ENCODE data around the gene L1CAM.

The L1CAM gene

GRCh38 chrX:153876112-153876491 lies 9.9 kb downstream of the L1CAM start:
- no peak for TF ChIP-seq Cebpa-rat (IDR thresholded peaks at IDR 0.05)
- Histone ChIP-seq H3K4me2 (no peak overlapping the region), H3K4me1 (peaks cover 36 to 48% (median 46%) of the 10 kb centered on the region in 10 experiments), H3K4me3 (no peak overlapping the region), H4K20me1 (peaks cover 11 to 77% (median 50%) of the 10 kb centered on the region in 11 experiments; a peak in 17 of 22 replicates), H3K27ac (no peak overlapping the region), H3K36me3 (peaks cover 0 to 6% (median 0%) of the 10 kb centered on the region in 11 experiments; a peak in 1 of 22 replicates), H3K9me3 (replicated peaks in 1 of 11) (no peaks in the 10 kb centered on the region), H3K9ac (no peak overlapping the region), H3K27me3 (peaks cover 53 to 76% (median 71%) of the 10 kb centered on the region in 11 experiments)

- Histone ChIP-seq H3K4me3 (no peak overlapping the region), H3K36me3 (peaks cover 0 to 9% (median 0%) of the 10 kb centered on the region in 11 experiments; a peak in 2 of 22 replicates), H3K4me2 (no peak overlapping the region), H3K27me3 (peaks cover 47 to 75% (median 66%) of the 10 kb centered on the region in 11 experiments), H4K20me1 (peaks cover 11 to 74% (median 47%) of the 10 kb centered on the region in 11 experiments; a peak in 17 of 22 replicates), H3K4me1 (peaks cover 31 to 43% (median 42%) of the 10 kb centered on the region in 10 experiments), H3K9me3 (replicated peaks in 1 of 11) (no peaks in the 10 kb centered on the region), H3K9ac (no peak overlapping the region), H3K27ac (no peak overlapping the region)
- TF ChIP-seq Cebpa-rat (IDR thresholded peaks at IDR 0.05): no peak
These were observed 10.4 kb downstream of the L1CAM start for GRCh38 chrX:153875391-153876111.

- no peak overlapping the region for H3K27ac ChIP-seq
- H3K36me3 ChIP-seq: peaks cover 0 to 16% (median 0%) of the 10 kb centered on the region in 11 experiments; a peak in 3 of 22 replicates
- no peak for TF ChIP-seq Cebpa-rat (IDR thresholded peaks at IDR 0.05)
- H3K9ac ChIP-seq: no peak overlapping the region
- peaks cover 11 to 74% (median 46%) of the 10 kb centered on the region in 11 experiments; a peak in 17 of 22 replicates for H4K20me1 ChIP-seq
- H3K4me2 ChIP-seq: no peak overlapping the region
- peaks cover 21 to 41% (median 33%) of the 10 kb centered on the region in 10 experiments for H3K4me1 ChIP-seq
- no peak overlapping the region for H3K4me3 ChIP-seq
- no peaks in the 10 kb centered on the region for H3K9me3 ChIP-seq (replicated peaks in 1 of 11)
- peaks cover 39 to 75% (median 65%) of the 10 kb centered on the region in 11 experiments for H3K27me3 ChIP-seq
These were observed 11.4 kb downstream of the L1CAM start for GRCh38 chrX:153874366-153875125.

- H3K4me1 ChIP-seq: peaks cover 17 to 36% (median 27%) of the 10 kb centered on the region in 10 experiments
- peaks cover 11 to 74% (median 46%) of the 10 kb centered on the region in 11 experiments; a peak in 17 of 22 replicates for H4K20me1 ChIP-seq
- H3K4me2 ChIP-seq: no peak overlapping the region
- H3K27me3 ChIP-seq: peaks cover 38 to 75% (median 65%) of the 10 kb centered on the region in 11 experiments
- no peaks in the 10 kb centered on the region for H3K9me3 ChIP-seq (replicated peaks in 1 of 11)
- no peak for TF ChIP-seq Cebpa-rat (IDR thresholded peaks at IDR 0.05)
- H3K9ac ChIP-seq: no peak overlapping the region
- peaks cover 0 to 21% (median 0%) of the 10 kb centered on the region in 11 experiments; a peak in 3 of 22 replicates for H3K36me3 ChIP-seq
- H3K4me3 ChIP-seq: no peak overlapping the region
- H3K27ac ChIP-seq: no peak overlapping the region
These were observed 11.9 kb downstream of the L1CAM start for GRCh38 chrX:153874085-153874365.

GRCh38 chrX:153873282-153874084 lies 12.5 kb downstream of the L1CAM start:
- H3K4me3 ChIP-seq: no peak overlapping the region
- H3K4me1 ChIP-seq: peaks cover 12 to 31% (median 22%) of the 10 kb centered on the region in 10 experiments
- no peaks in the 10 kb centered on the region for H3K9me3 ChIP-seq (replicated peaks in 1 of 11)
- no peak overlapping the region for H3K9ac ChIP-seq
- peaks cover 0 to 24% (median 0%) of the 10 kb centered on the region in 11 experiments; a peak in 3 of 22 replicates for H3K36me3 ChIP-seq
- no peak overlapping the region for H3K27ac ChIP-seq
- H4K20me1 ChIP-seq: peaks cover 11 to 74% (median 40%) of the 10 kb centered on the region in 11 experiments; a peak in 17 of 22 replicates
- H3K4me2 ChIP-seq: no peak overlapping the region
- TF ChIP-seq Cebpa-rat (IDR thresholded peaks at IDR 0.05): no peak
- peaks cover 38 to 75% (median 65%) of the 10 kb centered on the region in 11 experiments for H3K27me3 ChIP-seq

GRCh38 chrX:153871946-153872878 lies 13.8 kb downstream of the L1CAM start:
- no peak for TF ChIP-seq Cebpa-rat (IDR thresholded peaks at IDR 0.05)
- Histone ChIP-seq H3K27ac (no peak overlapping the region), H3K36me3 (peaks cover 0 to 34% (median 0%) of the 10 kb centered on the region in 11 experiments; a peak in 4 of 22 replicates), H3K9ac (no peak overlapping the region), H3K9me3 (replicated peaks in 1 of 11) (peaks cover 0 to 2% (median 0%) of the 10 kb centered on the region in 11 experiments; a peak in 3 of 22 replicates), H4K20me1 (peaks cover 11 to 66% (median 34%) of the 10 kb centered on the region in 11 experiments; a peak in 17 of 22 replicates), H3K4me3 (no peak overlapping the region), H3K4me1 (peaks cover 0 to 18% (median 9%) of the 10 kb centered on the region in 10 experiments; a peak in 16 of 20 replicates), H3K4me2 (no peak overlapping the region), H3K27me3 (peaks cover 35 to 75% (median 66%) of the 10 kb centered on the region in 11 experiments)

- Histone ChIP-seq H3K27me3 (peaks cover 35 to 82% (median 73%) of the 10 kb centered on the region in 11 experiments), H3K9me3 (replicated peaks in 1 of 11) (peaks cover 0 to 10% (median 0%) of the 10 kb centered on the region in 11 experiments; a peak in 4 of 22 replicates), H4K20me1 (peaks cover 11 to 66% (median 34%) of the 10 kb centered on the region in 11 experiments; a peak in 17 of 22 replicates), H3K36me3 (peaks cover 0 to 42% (median 0%) of the 10 kb centered on the region in 11 experiments; a peak in 4 of 22 replicates), H3K4me3 (no peak overlapping the region), H3K4me1 (peaks cover 0 to 11% (median 2%) of the 10 kb centered on the region in 10 experiments; a peak in 6 of 20 replicates), H3K27ac (no peak overlapping the region), H3K4me2 (no peak overlapping the region), H3K9ac (no peak overlapping the region)
- TF ChIP-seq Cebpa-rat (IDR thresholded peaks at IDR 0.05): no peak
These were observed 14.5 kb downstream of the L1CAM start for GRCh38 chrX:153871451-153871850.

Measured in BLaER1 treated with 17β-estradiol and CSF1 and Interleukin-3, amounts not matched to agents 10 nM and 100 nM (cell line).